Neural cell (in vitro differentiated cells): ENCODE data around the gene B3GALT6. TPM values are rescaled to one million over a fixed set of nuclear protein-coding genes. Genes with fewer than 3 reads are reported as not detected.

Experiments used
- H2AFZ ChIP-seq: fragments of 200-600, 300-800 bp; sonication (generic), shearing (Covaris generic); 2 replicates; pipeline ENCODE4 v1.6.0; 2014; ENCODE audit warnings: low read depth, mild to moderate bottlenecking, antibody characterized with exemption, low read length, moderate library complexity
- H3F3A ChIP-seq: fragments of 200-600 bp; shearing (Covaris generic); 2 replicates; pipeline ENCODE4 v1.6.1; 2016; ENCODE audit warnings: mild to moderate bottlenecking, moderate library complexity, mixed read lengths, antibody characterized with exemption, low read length; ENCODE audit not compliant: insufficient read depth, poor library complexity, severe bottlenecking
- H3K27ac ChIP-seq: fragments of 200-600, 300-800 bp; sonication (generic), shearing (Covaris generic); 2 replicates; pipeline ENCODE4 v1.5.1; 2014; ENCODE audit warnings: mild to moderate bottlenecking, low read length, moderate library complexity
- H3K27me3 ChIP-seq: fragments of 300-800, 200-600 bp; sonication (generic), shearing (Covaris generic); 2 replicates; pipeline ENCODE4 v1.6.0; 2014; ENCODE audit warnings: mild to moderate bottlenecking, low read depth, low read length, moderate library complexity; ENCODE audit not compliant: insufficient read depth
- H3K36me3 ChIP-seq: fragments of 300-800, 200-600 bp; sonication (generic), shearing (Covaris generic); 2 replicates; pipeline ENCODE4 v1.5.1; 2014; ENCODE audit warnings: mild to moderate bottlenecking, antibody characterized with exemption, low read length, moderate library complexity; ENCODE audit not compliant: insufficient read depth
- H3K4me2 ChIP-seq: fragments of 300-800, 200-600 bp; sonication (generic), shearing (Covaris generic); 2 replicates; pipeline ENCODE4 v1.6.0; 2014; ENCODE audit warnings: mild to moderate bottlenecking, low read length
- H3K4me3 ChIP-seq: fragments of 300-800, 200-600 bp; sonication (generic), shearing (Covaris generic); 2 replicates; pipeline ENCODE4 v1.5.1; 2014; ENCODE audit warnings: mild to moderate bottlenecking, low read length, moderate library complexity
- H3K79me2 ChIP-seq: fragments of 200-600 bp; shearing (Covaris generic); replicated peaks from 2 replicates; pipeline ENCODE4 v1.6.0; 2014; ENCODE audit warnings: mild to moderate bottlenecking, low read length, moderate library complexity; ENCODE audit not compliant: insufficient read depth
- H3K9ac ChIP-seq: fragments of 300-800, 200-600 bp; sonication (generic), shearing (Covaris generic); 2 replicates; pipeline ENCODE4 v1.6.1; 2016; ENCODE audit warnings: mild to moderate bottlenecking, low read length, mixed read lengths
- H3K9me2 ChIP-seq: fragments of 200-600 bp; shearing (Covaris generic); 2 replicates; pipeline ENCODE4 v1.6.1; 2016; ENCODE audit warnings: mild to moderate bottlenecking, low read length, mixed read lengths; ENCODE audit not compliant: insufficient read depth
- H3K9me3 ChIP-seq: fragments of 200-600, 300-800 bp; sonication (generic), shearing (Covaris generic); 2 replicates; pipeline ENCODE4 v1.6.1; 2016; ENCODE audit warnings: mild to moderate bottlenecking, mixed run types, low read length, moderate library complexity, mixed read lengths
- H4K20me1 ChIP-seq: fragments of 200-600 bp; shearing (Covaris generic); 2 replicates; pipeline ENCODE4 v1.6.1; 2016; ENCODE audit warnings: mild to moderate bottlenecking, mixed run types; ENCODE audit not compliant: insufficient read depth
- EP300 ChIP-seq: fragments of 450-650 bp; conservative IDR thresholded peaks from 2 replicates; pipeline ENCODE4 v1.6.1; 2014; ENCODE audit warnings: antibody characterized with exemption, mild to moderate bottlenecking, moderate library complexity; ENCODE audit not compliant: poor library complexity, severe bottlenecking
- EZH2 ChIP-seq: fragments of 200-600, 300-800 bp; shearing (Covaris generic), sonication (generic); IDR thresholded peaks from 2 replicates; pipeline ENCODE4 v1.6.1; 2014; ENCODE audit warnings: antibody characterized with exemption, low read length, borderline replicate concordance, mild to moderate bottlenecking; ENCODE audit not compliant: insufficient read depth, poor library complexity, severe bottlenecking
- MXI1 ChIP-seq: fragments of 450-650 bp; conservative IDR thresholded peaks from 2 replicates; pipeline ENCODE4 v1.6.1; 2014; ENCODE audit warnings: antibody characterized with exemption, mild to moderate bottlenecking; ENCODE audit not compliant: poor library complexity, severe bottlenecking
- POLR2AphosphoS5 ChIP-seq: IDR thresholded peaks from 2 replicates; pipeline ENCODE4 v1.6.1; 2012
- RAD21 ChIP-seq: fragments of 450-650 bp; conservative IDR thresholded peaks from 2 replicates; pipeline ENCODE4 v1.6.1; 2014; ENCODE audit warnings: antibody characterized with exemption, mild to moderate bottlenecking, moderate library complexity
- REST ChIP-seq: IDR thresholded peaks from 2 replicates; pipeline ENCODE4 v1.6.1; 2012; ENCODE audit warnings: borderline replicate concordance
- SMC3 ChIP-seq: fragments of 450-650 bp; conservative IDR thresholded peaks from 2 replicates; pipeline ENCODE4 v1.6.1; 2014; ENCODE audit warnings: antibody characterized with exemption, mild to moderate bottlenecking, moderate library complexity; ENCODE audit not compliant: poor library complexity
- TAF1 ChIP-seq: IDR thresholded peaks from 2 replicates; pipeline ENCODE4 v1.6.1; 2012; ENCODE audit warnings: low read depth
- polyA plus RNA-seq: library from polyadenylated mRNA; depleted of rRNA; stranded (reverse); fragments of >200 nt; gene quantifications from 2 replicates; pipeline ENCODE4 v1.2.3, GENCODE V29; 2014
- TF ChIP-seq, protein P1 (sequence below): fragments of 450-650 bp; IDR thresholded peaks from 2 replicates; pipeline ENCODE4 v1.5.1; 2014; ENCODE audit warnings: antibody characterized with exemption, mild to moderate bottlenecking, moderate library complexity; ENCODE audit not compliant: poor library complexity, severe bottlenecking

The B3GALT6 gene
- polyA plus RNA-seq, 1 donor from 2014 or later = 46.5 TPM

- TF ChIP-seq, protein P1, sequence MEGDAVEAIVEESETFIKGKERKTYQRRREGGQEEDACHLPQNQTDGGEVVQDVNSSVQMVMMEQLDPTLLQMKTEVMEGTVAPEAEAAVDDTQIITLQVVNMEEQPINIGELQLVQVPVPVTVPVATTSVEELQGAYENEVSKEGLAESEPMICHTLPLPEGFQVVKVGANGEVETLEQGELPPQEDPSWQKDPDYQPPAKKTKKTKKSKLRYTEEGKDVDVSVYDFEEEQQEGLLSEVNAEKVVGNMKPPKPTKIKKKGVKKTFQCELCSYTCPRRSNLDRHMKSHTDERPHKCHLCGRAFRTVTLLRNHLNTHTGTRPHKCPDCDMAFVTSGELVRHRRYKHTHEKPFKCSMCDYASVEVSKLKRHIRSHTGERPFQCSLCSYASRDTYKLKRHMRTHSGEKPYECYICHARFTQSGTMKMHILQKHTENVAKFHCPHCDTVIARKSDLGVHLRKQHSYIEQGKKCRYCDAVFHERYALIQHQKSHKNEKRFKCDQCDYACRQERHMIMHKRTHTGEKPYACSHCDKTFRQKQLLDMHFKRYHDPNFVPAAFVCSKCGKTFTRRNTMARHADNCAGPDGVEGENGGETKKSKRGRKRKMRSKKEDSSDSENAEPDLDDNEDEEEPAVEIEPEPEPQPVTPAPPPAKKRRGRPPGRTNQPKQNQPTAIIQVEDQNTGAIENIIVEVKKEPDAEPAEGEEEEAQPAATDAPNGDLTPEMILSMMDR = no peak
- TF ChIP-seq EZH2 (no peak), POLR2AphosphoS5 (no peak)
These were observed 35.6 kb downstream of the B3GALT6 start (continued) for GRCh38 chr1:1267488-1268283.

GRCh38 chr1:1268284-1268682 lies 36.2 kb downstream of the B3GALT6 start:
- H3K9me2 ChIP-seq = no peaks in the 10 kb centered on the region
- TF ChIP-seq RAD21 (no peak), EP300 (no peak), EZH2 (no peak), SMC3 (no peak), MXI1 (no peak), REST (no peak), POLR2AphosphoS5 (no peak), TAF1 (no peak)
- TF ChIP-seq, protein P1 = no peak
- no peak overlapping the region for H3K4me3 ChIP-seq
- H3F3A ChIP-seq = no peaks in the 10 kb centered on the region
- H3K36me3 ChIP-seq = no peaks in the 10 kb centered on the region
- no peaks in the 10 kb centered on the region for H4K20me1 ChIP-seq
- H3K27me3 ChIP-seq = no peaks in the 10 kb centered on the region
- no peak overlapping the region for H2AFZ ChIP-seq
- H3K27ac ChIP-seq = no peak overlapping the region
- peaks cover 38% of the 10 kb centered on the region for H3K79me2 ChIP-seq
- H3K4me2 ChIP-seq = no peak overlapping the region
- no peak overlapping the region for H3K9ac ChIP-seq
- H3K9me3 ChIP-seq = no peaks in the 10 kb centered on the region
